GM19025 (cell line): Measurements from ENCODE around the gene COL5A3.
"Not testable (repeated sequence)": the region's sequence is repeated elsewhere in the genome, so short reads cannot be mapped to it uniquely, and the experiment has no call there.

ENCODE experiments used
- ATAC-seq: cut with Tn5 transposase; IDR thresholded peaks from one replicate; pipeline ENCODE4 v1.9.1; 2021; ENCODE audit warnings: mild to moderate bottlenecking, low read depth, moderate library complexity; ENCODE audit not compliant: unreplicated experiment

The COL5A3 gene

GRCh38 chr19:9941671-9942070 lies 68.6 kb downstream of the COL5A3 start:
- no peak for ATAC-seq

- ATAC-seq = no peak
Measured at GRCh38 chr19:9941231-9941630, 69.1 kb downstream of the COL5A3 start.

DNA sequence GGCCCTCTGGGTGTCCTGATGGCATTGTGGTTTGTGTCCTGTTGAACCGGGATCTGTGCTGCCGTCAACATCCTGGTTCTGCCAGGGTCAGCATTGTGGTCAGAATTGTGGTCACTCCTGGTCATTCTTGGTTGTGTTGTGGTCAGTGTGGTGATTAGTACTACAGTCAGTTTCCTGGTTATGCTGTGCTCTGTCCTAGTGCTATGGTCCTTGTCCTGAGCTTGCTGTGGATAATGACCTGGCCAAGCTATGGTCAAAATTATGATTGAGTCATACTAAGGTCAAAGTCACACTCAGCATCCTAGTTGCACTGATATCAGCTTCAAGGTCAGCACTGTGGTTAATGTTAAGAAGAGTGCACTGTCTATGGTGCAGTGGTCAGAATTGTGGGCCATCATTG lies 69.5 kb downstream of the COL5A3 start:
- ATAC-seq = no peak

DNA sequence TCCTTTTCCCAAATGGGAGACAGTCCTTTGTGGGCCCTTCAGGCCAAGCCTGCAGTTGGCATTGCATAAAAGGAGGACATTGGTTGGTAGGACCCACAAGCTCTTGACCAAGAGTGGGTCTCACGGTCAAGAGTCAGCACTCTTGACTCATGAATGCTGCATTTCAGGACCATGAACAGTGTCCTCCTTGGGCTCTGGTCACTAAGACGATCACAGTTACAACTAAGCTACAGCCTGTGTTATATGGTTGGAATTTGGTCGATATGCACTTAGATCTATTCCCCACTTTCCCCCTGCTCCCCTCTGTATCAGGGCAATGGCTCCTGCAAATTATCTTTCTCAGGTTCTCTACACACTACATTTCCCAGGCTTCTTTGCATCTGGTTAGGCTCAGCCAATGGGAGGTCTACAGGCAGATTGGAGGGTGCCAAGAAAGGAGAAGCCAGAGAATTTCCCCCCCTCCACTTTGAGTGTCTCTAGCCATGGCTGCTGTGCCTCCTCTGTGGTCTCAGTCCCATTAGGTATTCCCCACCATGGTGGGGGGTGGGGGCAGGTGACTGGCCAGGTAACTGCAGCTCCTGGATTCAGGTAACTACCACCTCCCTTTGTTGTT lies 70.9 kb downstream of the COL5A3 start:
- no peak for ATAC-seq

DNA sequence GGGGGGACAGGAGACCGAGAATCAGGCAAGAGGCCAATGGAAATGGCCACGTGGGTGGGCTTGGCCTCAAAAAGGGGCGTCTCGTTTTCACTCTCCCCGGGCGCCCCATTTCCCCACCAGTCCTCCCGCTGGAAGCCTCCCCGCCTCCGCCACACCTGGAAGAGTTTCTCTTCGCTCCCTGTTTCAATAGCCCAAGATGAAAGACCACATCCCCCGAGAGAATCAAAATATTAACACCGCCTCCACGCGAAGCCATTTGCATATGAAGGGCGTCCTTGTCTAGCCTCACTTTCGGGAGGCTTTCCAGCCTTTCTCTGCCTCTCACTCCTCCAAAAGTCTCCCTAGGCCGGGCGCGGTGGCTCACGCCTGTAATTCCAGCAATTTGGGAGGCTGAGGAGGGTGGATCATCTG lies 73.3 kb downstream of the COL5A3 start:
- ATAC-seq = no peak

DNA sequence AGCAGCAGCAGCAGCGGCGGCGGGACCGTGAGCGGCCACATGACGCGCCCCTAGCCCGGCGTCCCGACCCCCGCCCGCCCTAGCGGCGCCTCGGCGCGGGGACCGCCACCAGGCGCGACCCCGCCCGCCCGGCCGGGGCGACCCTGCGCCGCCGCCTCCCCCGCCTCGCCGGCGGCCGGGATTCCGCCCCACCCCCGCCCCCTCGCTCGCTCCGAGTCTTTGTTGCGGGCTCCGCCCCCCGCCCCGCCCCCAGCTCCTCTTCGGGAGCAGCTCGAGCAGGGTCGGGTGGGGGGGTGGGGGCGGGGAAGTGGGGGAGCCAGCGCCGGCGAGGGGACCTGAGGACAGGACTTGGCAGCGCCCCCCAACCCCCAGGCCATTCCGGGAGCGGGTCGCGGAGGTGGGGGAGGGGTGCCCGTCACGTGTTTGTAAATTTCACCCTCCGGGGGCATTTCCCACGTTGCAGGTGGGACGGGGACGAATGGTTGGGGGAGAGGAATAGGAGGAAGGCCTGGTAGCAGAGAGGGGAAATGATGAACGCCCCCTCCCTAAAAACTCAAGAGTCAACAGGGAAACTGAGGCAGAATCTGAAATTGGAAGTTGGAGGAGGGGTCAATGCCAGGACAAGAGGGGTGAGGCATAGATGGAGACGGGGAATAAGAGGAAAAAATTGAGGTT lies 73.8 kb downstream of the COL5A3 start, which contains the start of gene OLFM2:
OLFM2 (minus strand) TSS at position 190 of the 675 bp plus-strand sequence; CDS start at position 41, 149 bp downstream.
- no peak for ATAC-seq

DNA sequence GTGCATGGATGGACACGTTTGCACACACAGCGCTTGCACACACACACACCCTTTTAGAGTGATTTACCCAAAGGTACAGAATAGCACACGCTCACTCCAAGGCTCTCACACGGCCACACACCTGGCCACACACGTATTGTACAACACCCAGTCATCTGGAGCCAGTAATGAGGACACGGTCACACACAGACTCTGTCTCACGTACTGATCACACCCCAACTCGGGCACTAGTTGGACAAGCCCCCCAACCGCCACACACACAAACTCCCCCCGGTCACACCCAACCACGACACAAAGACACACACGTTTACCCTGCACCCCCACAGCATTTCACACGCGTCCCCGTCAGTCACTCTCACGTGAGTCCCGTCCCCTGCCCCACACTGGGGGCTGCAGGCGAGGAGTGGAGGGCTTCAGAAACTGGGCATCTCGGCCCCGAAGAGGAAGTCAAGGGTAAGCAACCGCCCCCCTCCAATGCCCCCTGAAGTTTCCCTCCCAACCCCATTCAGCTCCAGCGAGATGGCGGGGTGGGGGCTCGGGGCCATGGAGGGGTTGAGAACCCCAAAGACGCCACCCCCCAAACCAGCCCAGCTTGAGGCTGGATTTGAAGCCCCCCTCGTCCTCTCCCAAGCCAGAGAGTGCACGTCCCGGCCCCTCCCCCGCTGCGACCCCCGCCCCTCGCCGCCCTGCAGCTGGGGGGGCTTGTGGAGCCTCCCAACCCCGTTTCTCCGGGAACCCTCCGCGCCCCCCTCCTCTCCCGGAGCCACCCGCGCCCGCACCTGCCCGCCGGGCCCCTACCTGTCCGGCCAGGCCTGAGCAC lies 74.6 kb downstream of the COL5A3 start:
- no peak for ATAC-seq

- no peak for ATAC-seq
Measured at GRCh38 chr19:9934132-9934950, 76.0 kb downstream of the COL5A3 start.

- ATAC-seq = no peak
Measured at GRCh38 chr19:9932835-9933234, 77.5 kb downstream of the COL5A3 start.

DNA sequence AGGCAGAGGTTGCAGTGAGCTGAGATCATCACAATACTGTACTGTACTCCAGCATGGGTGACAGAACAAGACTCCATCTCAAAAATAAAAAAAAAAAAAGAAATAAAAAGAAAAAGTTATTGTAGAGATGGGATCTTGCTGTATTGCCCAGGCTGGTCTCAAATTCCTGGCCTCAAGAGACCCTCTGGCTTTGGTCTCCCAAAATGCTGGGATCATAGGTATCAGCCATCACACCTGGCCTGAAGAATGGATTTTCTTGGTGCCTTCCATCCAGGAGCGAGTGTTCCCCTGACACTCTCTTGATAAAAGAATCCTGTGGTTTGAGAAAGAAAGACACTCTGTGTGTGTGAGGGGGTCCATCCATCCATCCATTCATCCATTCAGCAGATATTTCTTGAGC lies 78.7 kb downstream of the COL5A3 start:
- no peak for ATAC-seq

GRCh38 chr19:9923440-9923839 lies 86.9 kb downstream of the COL5A3 start:
- ATAC-seq = no peak

GRCh38 chr19:9922782-9923379 lies 87.4 kb downstream of the COL5A3 start:
- not testable (repeated sequence) for ATAC-seq

DNA sequence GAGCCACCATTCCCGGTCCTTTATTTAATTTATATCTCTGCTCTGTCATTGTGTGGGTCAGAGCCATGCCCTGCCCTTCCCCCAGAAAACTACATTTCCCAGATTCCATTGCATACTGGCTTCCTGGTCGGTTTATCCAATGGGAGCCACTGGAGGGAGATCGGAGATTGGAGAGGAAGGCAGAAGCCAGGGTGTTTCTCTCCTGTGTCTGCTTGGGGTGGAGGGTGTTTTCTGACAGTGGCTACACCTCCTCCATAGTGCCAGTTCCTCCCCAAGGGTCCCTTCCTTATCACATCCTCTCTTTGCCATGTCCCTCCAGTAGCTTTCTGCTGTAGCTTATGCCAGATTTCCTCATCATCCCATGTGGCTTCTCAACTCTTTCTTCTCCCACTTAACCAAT lies 93.0 kb downstream of the COL5A3 start:
- no peak for ATAC-seq

GRCh38 chr19:9916719-9917118 lies 93.6 kb downstream of the COL5A3 start:
- ATAC-seq = no peak

DNA sequence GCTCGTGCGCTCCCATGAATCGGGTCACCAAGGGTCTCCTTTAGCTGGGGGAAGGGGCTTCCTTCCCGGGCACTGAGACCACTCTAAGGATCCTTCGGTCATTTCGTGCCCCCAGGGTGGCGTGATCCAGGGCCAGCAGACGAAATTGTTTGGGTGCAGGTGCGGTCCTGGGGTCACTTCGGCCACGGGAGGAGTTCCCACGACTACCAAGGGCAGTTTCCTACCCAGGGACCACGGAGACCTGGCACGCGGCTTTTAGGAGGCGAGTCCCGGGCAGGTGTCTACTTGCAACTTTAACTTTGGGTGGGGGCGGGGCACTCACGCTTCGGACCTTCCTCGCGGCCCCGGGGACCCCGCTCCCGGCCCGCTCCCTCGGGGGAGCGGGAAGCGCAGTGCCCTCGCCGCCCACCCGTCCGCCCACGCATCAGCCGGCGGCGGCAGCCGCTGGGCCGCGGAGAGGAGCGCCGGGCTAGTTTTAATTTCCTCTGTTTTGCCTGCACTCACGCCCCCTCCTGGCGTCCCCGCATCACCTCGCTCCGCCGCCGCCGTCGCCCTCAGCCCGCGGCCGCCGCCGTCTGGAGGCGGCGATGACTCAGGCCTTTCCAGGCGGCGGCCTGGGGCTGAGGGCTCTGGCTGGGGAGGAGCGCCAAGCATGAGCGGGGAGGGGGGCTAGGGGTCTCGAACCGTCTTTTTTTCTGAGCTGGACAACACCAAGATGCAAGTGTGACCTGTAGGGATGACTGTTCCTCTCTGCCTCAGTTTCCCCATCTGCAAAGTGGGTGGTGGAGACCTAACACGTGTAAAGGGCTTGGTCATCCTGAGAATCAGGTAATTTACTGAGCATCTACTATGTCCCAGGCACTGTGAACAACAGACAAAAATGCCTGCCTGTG lies 95.7 kb downstream of the COL5A3 start:
- no peak for ATAC-seq

DNA sequence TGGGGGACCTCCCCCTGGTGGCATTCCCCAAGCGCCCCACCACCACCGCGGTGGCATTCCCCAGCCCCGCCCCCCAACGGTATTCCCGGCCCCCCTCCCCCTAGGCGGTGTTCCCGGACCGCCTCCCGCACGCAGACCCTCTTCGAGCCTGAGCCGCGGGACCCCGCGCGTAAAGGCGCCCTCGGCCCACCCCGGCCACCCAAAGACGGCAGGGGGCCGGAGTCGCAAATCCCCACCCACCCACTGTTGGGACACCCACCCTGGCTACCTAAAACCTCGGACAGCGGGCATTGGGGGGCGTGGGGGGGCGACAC lies 96.3 kb downstream of the COL5A3 start:
- ATAC-seq = no peak

DNA sequence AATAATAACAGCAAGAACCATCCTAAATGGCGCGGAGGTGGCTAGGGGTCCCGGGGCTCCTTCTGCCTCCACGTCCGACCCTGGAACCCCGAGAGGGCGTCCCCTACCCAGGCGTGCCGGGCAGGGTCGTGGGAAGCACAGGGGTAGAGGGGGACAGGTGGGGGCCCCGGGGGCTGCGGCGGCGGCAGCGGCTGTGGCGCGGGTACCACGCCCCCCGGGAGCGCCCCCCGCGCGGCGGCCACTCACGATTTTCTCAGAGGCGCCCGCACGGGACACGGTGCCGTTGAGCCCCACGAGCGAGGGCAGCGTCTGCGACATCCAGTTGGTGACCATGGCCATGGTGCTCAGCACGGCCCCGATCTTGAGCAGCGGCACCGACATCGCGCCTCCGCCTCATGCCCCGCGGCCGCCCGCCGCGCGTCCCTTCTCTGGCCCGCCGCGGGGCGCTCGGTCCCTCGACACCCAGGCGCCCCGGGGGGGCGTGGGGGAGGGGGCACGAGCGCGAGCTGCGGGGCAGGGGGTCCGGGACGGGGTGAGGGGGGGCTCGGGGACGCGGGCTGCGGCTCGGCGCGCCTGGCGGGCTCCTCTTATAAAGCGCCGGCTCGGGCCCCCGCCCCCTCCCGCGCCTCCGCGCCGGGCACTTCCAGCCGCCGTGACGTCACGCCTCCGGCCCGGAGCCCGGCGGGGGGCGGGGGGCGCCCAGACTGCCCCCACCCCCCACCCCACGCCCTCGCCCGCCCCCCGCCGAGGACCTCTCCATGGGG lies 96.9 kb downstream of the COL5A3 start:
- no peak for ATAC-seq

DNA sequence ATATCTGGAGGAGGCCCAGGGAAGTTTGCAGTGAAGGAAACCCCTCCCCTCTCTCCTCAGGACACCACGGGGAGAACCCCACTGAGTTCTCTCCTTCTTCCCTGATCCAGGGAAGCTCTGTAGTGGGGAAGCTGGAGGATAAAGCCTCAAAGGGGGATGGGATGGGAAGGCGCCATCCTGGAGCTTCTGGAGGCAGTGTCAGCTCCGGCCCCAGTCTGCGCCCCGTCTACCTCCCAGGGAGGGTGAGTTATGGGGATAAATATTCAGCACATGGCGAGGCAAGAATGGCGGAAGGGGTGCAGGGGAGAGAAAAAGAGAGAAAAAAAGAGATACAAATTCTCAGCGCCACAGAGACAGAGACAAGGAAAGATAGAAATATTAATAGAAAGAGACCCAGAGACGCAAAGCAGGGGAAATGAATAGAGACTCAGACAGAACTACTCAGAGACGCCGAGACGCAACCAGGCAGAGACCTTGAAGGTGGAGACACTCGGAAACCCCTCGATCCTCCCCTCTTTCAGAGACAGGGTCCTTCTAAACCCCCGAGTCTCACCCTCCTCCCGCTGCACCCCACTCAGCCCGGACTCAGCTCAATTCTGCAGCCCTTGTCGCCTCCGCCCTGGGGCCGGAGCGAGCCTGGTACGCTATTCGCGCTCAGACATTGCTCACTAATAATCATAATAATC lies 97.6 kb downstream of the COL5A3 start:
- no peak for ATAC-seq
